Ramos (cell line): ENCODE measurements around the gene GLRA1.
"Not testable (repeated sequence)": the region's sequence is repeated elsewhere in the genome, so short reads cannot be mapped to it uniquely, and the experiment has no call there.

ENCODE experiments used
- in situ Hi-C: fragments of 300-500 bp; cut with MboI; formaldehyde crosslinking; loops from one replicate; pipeline ENCODE4 v1.14.3; 2022; ENCODE audit warnings: low sequenced_read_pairs; ENCODE audit not compliant: unreplicated experiment

GLRA1 gene

GRCh38 chr5:151889614-151890013, 35.0 kb downstream of the GLRA1 start:
- in situ Hi-C loops: no loop called here

GRCh38 chr5:151886546-151887275, 37.9 kb downstream of the GLRA1 start:
- in situ Hi-C loops: no loop called here

- in situ Hi-C loops: no loop called here
Observed at GRCh38 chr5:151885138-151885908, 39.3 kb downstream of the GLRA1 start.

GRCh38 chr5:151881621-151882225, 42.9 kb downstream of the GLRA1 start:
- in situ Hi-C loops: no loop called here

GRCh38 chr5:151880324-151880723, 44.3 kb downstream of the GLRA1 start:
- in situ Hi-C loops: no loop called here

GRCh38 chr5:151873701-151874100, 51.0 kb downstream of the GLRA1 start:
- in situ Hi-C loops: no loop called here

GRCh38 chr5:151872701-151873100, 52.0 kb downstream of the GLRA1 start:
- in situ Hi-C loops: no loop called here

- in situ Hi-C loops: no loop called here
Observed at GRCh38 chr5:151870820-151871219, 53.8 kb downstream of the GLRA1 start.

- in situ Hi-C loops: no loop called here
Observed at GRCh38 chr5:151870271-151870670, 54.4 kb downstream of the GLRA1 start.

- in situ Hi-C loops: no loop called here
Observed at GRCh38 chr5:151869843-151870242, 54.8 kb downstream of the GLRA1 start.

GRCh38 chr5:151868451-151868850, 56.2 kb downstream of the GLRA1 start:
- in situ Hi-C loops: no loop called here

GRCh38 chr5:151864061-151864748, 60.4 kb downstream of the GLRA1 start:
- in situ Hi-C loops: no loop called here

GRCh38 chr5:151863566-151863965, 61.1 kb downstream of the GLRA1 start:
- in situ Hi-C loops: no loop called here

- in situ Hi-C loops: no loop called here
Observed at GRCh38 chr5:151862811-151863472, 61.7 kb downstream of the GLRA1 start.

- in situ Hi-C loops: not testable (repeated sequence)
Observed at GRCh38 chr5:151860867-151861266, 63.8 kb downstream of the GLRA1 start.

GRCh38 chr5:151856861-151857260, 67.8 kb downstream of the GLRA1 start:
- in situ Hi-C loops: no loop called here

GRCh38 chr5:151855701-151856100, 69.0 kb downstream of the GLRA1 start:
- in situ Hi-C loops: no loop called here

- in situ Hi-C loops: no loop called here
Observed at GRCh38 chr5:151847871-151848270, 76.8 kb downstream of the GLRA1 start.

GRCh38 chr5:151846765-151847164, 77.9 kb downstream of the GLRA1 start:
- in situ Hi-C loops: no loop called here

GRCh38 chr5:151832843-151833242, 91.8 kb downstream of the GLRA1 start:
- in situ Hi-C loops: not testable (repeated sequence)
